GM12878 (cell line): Measurements from ENCODE around the gene ALDH1A3. TPM values are rescaled to one million over a fixed set of nuclear protein-coding genes. Genes with fewer than 3 reads are reported as not detected.

Source experiments
- ATAC-seq: fragments of 200-7000 bp; cut with Tn5 transposase; 3 replicates; pipeline ENCODE4 v1.9.1; 2020; ENCODE audit warnings: mild to moderate bottlenecking, moderate library complexity
- BruUV-seq: library from RNA; stranded (reverse); fragments of 400-500 nt; replicated peaks from 2 replicates; lab custom pipeline; 2021; lab: Mats Ljungman, UMichigan
- CTCF ChIA-PET: fragments of 300-600 bp; sonication (Branson Sonifier 250); formaldehyde crosslinking; extraction: SDS; loops from one replicate; lab custom pipeline; 2021; ENCODE audit warnings: inconsistent platforms; lab: Yijun Ruan, JAX
- POLR2A ChIA-PET: fragments of 350-600 bp; formaldehyde crosslinking; extraction: SDS; loops from one replicate; lab custom pipeline; 2021; ENCODE audit warnings: inconsistent platforms; lab: Charles Lee
- RAD21 ChIA-PET: fragments of 300-600 bp; sonication (Branson Sonifier 250); formaldehyde crosslinking; loops from one replicate; lab custom pipeline; 2023; ENCODE audit warnings: antibody characterized with exemption; ENCODE audit not compliant: unreplicated experiment; lab: Charles Lee
- SMC1A ChIA-PET: fragments of 300-600 bp; sonication (Branson Sonifier 250); formaldehyde crosslinking; loops from one replicate; lab custom pipeline; 2023; ENCODE audit not compliant: unreplicated experiment, uncharacterized antibody; lab: Charles Lee
- DNase-seq: peaks from one replicate; pipeline ENCODE4 v3.0.0-alpha.2; 2011; ENCODE audit warnings: low read depth, low spot score
- FAIRE-seq: peaks from 3 replicates; lab custom pipeline; 2011; peaks lifted over from hg19 to GRCh38; lab: Jason Lieb, UNC
- H2AFZ ChIP-seq: 2 replicates; pipeline ENCODE4 v1.6.0; 2011; ENCODE audit warnings: low read depth, low read length, control low read depth; ENCODE audit not compliant: control insufficient read depth
- H3K27ac ChIP-seq: 2 replicates; pipeline ENCODE4 v1.5.1; 2011; ENCODE audit warnings: control low read depth; ENCODE audit not compliant: control insufficient read depth, insufficient read depth
- H3K27me3 ChIP-seq, 2 experiments: replicated peaks in 1 of 2; 2 replicates each; pipeline versions ENCODE4 v1.6.0 to v1.6.1; 2011; ENCODE audit warnings: low read length in 1 of 2; ENCODE audit not compliant: control insufficient read depth in 2 of 2, insufficient read depth in 2 of 2
- H3K36me3 ChIP-seq, 2 experiments: 2 replicates each; pipeline ENCODE4 v1.5.1; 2011; ENCODE audit warnings: low read length in 1 of 2; ENCODE audit not compliant: control insufficient read depth in 2 of 2, insufficient read depth in 2 of 2
- H3K4me1 ChIP-seq: 2 replicates; pipeline ENCODE4 v1.6.1; 2011; ENCODE audit warnings: mild to moderate bottlenecking, low read length, moderate library complexity, mixed read lengths; ENCODE audit not compliant: control insufficient read depth, insufficient read depth
- H3K4me2 ChIP-seq: 2 replicates; pipeline ENCODE4 v1.6.0; 2011; ENCODE audit warnings: control low read depth; ENCODE audit not compliant: control insufficient read depth, insufficient read depth
- H3K4me3 ChIP-seq: fragments of 200-600 bp; sonication (generic); 2 replicates; pipeline ENCODE4 v1.5.1; 2016
- H3K79me2 ChIP-seq: 2 replicates; pipeline ENCODE4 v1.6.0; 2011; ENCODE audit warnings: low read length; ENCODE audit not compliant: control insufficient read depth, insufficient read depth
- H3K9ac ChIP-seq: 2 replicates; pipeline ENCODE4 v1.8.0; 2011; ENCODE audit warnings: low read length, control low read depth, mixed read lengths; ENCODE audit not compliant: control insufficient read depth, insufficient read depth
- H3K9me3 ChIP-seq: replicated peaks from 3 replicates; pipeline ENCODE4 v1.5.1; 2011; ENCODE audit warnings: mild to moderate bottlenecking, low read length; ENCODE audit not compliant: control insufficient read depth, insufficient read depth
- H4K20me1 ChIP-seq: 2 replicates; pipeline ENCODE4 v1.6.0; 2011; ENCODE audit not compliant: control insufficient read depth, insufficient read depth
- ATF3 ChIP-seq: IDR thresholded peaks from 2 replicates; pipeline ENCODE4 v1.6.1; 2011; ENCODE audit warnings: low read depth, mild to moderate bottlenecking, low read length, moderate library complexity, borderline replicate concordance; ENCODE audit errors: extremely low read depth
- BMI1 ChIP-seq: fragments of 450-650 bp; IDR thresholded peaks from 2 replicates; pipeline ENCODE4 v1.6.1; 2016; ENCODE audit warnings: mild to moderate bottlenecking, moderate library complexity, borderline replicate concordance
- ETV6 ChIP-seq, 2 experiments: fragments of 450-650 bp in 1 of 2; IDR thresholded peaks in 1 of 2; conservative IDR thresholded peaks in 1 of 2; 2 replicates each; pipeline ENCODE4 v1.6.1; 2014; ENCODE audit warnings: antibody characterized with exemption in 1 of 2, borderline replicate concordance in 1 of 2, low read depth in 1 of 2, mild to moderate bottlenecking in 1 of 2, moderate library complexity in 1 of 2
- FOXK2 ChIP-seq: fragments of 450-650 bp; IDR thresholded peaks from 2 replicates; pipeline ENCODE4 v1.6.1; 2017; ENCODE audit warnings: mild to moderate bottlenecking, moderate library complexity
- JUND ChIP-seq: IDR thresholded peaks from 2 replicates; pipeline ENCODE4 v1.6.1; 2012; ENCODE audit warnings: low read depth, mild to moderate bottlenecking, low read length, improper control_type of control experiment, moderate library complexity
- NFYA ChIP-seq: IDR thresholded peaks from 2 replicates; pipeline ENCODE4 v1.6.1; 2011; ENCODE audit warnings: low read depth, mild to moderate bottlenecking, low read length, improper control_type of control experiment, borderline replicate concordance
- SMAD1 ChIP-seq: fragments of 450-650 bp; IDR thresholded peaks from 2 replicates; pipeline ENCODE4 v1.6.1; 2018; ENCODE audit warnings: mild to moderate bottlenecking, low read depth; ENCODE audit not compliant: partially characterized antibody
- SP1 ChIP-seq: IDR thresholded peaks from one replicate; pipeline ENCODE4 v1.6.1; 2011; ENCODE audit warnings: low read depth, low read length
- SREBF1 ChIP-seq: IDR thresholded peaks from 2 replicates; pipeline ENCODE4 v1.6.1; 2012; ENCODE audit warnings: mild to moderate bottlenecking, low read length
- ZNF217 ChIP-seq: fragments of 450-650 bp; IDR thresholded peaks from 2 replicates; pipeline ENCODE4 v1.6.1; 2017; ENCODE audit warnings: antibody characterized with exemption, mild to moderate bottlenecking
- WGBS: methylation state at CpG from one replicate; pipeline ENCODE4 v1.1.6; 2016; ENCODE audit warnings: low lambda C conversion rate; ENCODE audit not compliant: insufficient replicate concordance, insufficient coverage; ENCODE audit errors: missing lambda C conversion rate; 5-methylcytosine and 5-hydroxymethylcytosine counted together
- in situ Hi-C: fragments of 300-500 bp; cut with MboI; formaldehyde crosslinking; loops from 9 replicates; pipeline ENCODE4 v1.14.3; 2018; ENCODE audit warnings: mixed read lengths
- intact Hi-C: fragments of 100-400 bp; cut with micrococcal nuclease; formaldehyde crosslinking; loops from one replicate; pipeline ENCODE4 v1.14.2; 2022; ENCODE audit not compliant: unreplicated experiment
- polyA plus RNA-seq, 11 experiments: library from polyadenylated mRNA; depleted of rRNA in 4 of 11; unstranded in 6 of 11; stranded (reverse) in 5 of 11; fragments of >200 nt; fragmentation: Nextera tagmentation in 4 of 11; fragmentation: Illumina TruSeq in 1 of 11; extraction: Ambion mirVana in 4 of 11; extraction: Trizol in 1 of 11; gene quantifications; 1 replicate in 1 of 11; 2 replicates in 10 of 11; pipeline versions ENCODE4 v1.2.1 to v1.2.3, GENCODE V29; 2011 to 2016; ENCODE audit warnings: inconsistent platforms in 2 of 11, missing spikeins in 2 of 11, low read depth in 1 of 11
- total RNA-seq, 4 experiments: library from RNA; depleted of rRNA in 3 of 4; stranded (reverse); fragments of >200 nt in 3 of 4; fragmentation: Illumina TruSeq in 1 of 4; extraction: Trizol in 1 of 4; gene quantifications; 2 replicates each; pipeline versions ENCODE4 v1.2.1 to v1.2.3, GENCODE V29; 2013 to 2021
- TF ChIP-seq, protein P1 (sequence below): fragments of 450-650 bp; IDR thresholded peaks from 2 replicates; pipeline ENCODE4 v1.6.1; 2017; ENCODE audit warnings: mild to moderate bottlenecking, moderate library complexity

Gene ALDH1A3
- total and polyA plus RNA-seq, 10 of the 15 experiments (the other 5 are each of a cell fraction or from before 2014, with no cell fraction given) = 0.06 to 0.69 (median 0.18) TPM

DNA sequence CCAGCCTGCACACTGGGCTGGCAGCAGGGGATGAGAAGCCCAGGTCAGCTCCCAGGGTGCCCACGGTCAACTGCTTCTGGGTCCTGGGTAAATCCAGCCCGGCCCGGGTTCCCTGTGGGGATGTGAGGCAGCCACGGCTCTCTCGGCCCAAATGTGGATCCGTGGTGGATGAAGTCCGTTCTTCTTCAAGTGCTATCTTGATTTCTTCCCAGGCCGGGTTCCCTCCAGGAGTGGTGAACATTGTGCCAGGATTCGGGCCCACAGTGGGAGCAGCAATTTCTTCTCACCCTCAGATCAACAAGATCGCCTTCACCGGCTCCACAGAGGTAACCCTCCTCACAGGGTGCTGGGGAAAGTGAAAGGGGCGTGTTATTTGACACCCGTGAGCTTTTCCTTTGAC, 16.1 kb downstream of the ALDH1A3 start:
- FAIRE-seq = no peak
- no peaks in the 10 kb centered on the region for H3K79me2 ChIP-seq
- RAD21 ChIA-PET = interaction anchor here (0.6 kb wide), 1 partner anchor 111 kb away, joined by 3 read pairs; no protein-coding TSS in a partner anchor

GRCh38 chr15:100897221-100898151, 17.9 kb downstream of the ALDH1A3 start:
- ATAC-seq (no peak), FAIRE-seq (no peak), DNase-seq (no peak)
- Histone ChIP-seq H3K4me2 (no peak overlapping the region), H3K9me3 (no peaks in the 10 kb centered on the region), H3K9ac (no peak overlapping the region), H3K27ac (no peak overlapping the region), H2AFZ (no peak overlapping the region), H3K79me2 (no peaks in the 10 kb centered on the region), H3K36me3 (no peaks in the 10 kb centered on the region), H3K4me1 (no peaks in the 10 kb centered on the region), H4K20me1 (no peaks in the 10 kb centered on the region), H3K27me3 (peaks cover 0 to 1% of the 10 kb centered on the region in 2 experiments; a peak in 1 of 4 replicates), H3K4me3 (no peak overlapping the region)
- RAD21 ChIA-PET = no interaction called here
- BruUV-seq = no TSS peak
- POLR2A ChIA-PET = no interaction called here
- in situ Hi-C loops = no loop called here
- intact Hi-C loops = no loop called here
- CTCF ChIA-PET = interaction anchor here (1.2 to 1.7 kb wide), 2 partner anchors 110 to 111 kb away, joined by 4 read pairs; no protein-coding TSS in a partner anchor
- WGBS = 68% methylated on average over 25 of the region's 26 CpGs
- SMC1A ChIA-PET = no interaction called here
- TF ChIP-seq, protein P1, sequence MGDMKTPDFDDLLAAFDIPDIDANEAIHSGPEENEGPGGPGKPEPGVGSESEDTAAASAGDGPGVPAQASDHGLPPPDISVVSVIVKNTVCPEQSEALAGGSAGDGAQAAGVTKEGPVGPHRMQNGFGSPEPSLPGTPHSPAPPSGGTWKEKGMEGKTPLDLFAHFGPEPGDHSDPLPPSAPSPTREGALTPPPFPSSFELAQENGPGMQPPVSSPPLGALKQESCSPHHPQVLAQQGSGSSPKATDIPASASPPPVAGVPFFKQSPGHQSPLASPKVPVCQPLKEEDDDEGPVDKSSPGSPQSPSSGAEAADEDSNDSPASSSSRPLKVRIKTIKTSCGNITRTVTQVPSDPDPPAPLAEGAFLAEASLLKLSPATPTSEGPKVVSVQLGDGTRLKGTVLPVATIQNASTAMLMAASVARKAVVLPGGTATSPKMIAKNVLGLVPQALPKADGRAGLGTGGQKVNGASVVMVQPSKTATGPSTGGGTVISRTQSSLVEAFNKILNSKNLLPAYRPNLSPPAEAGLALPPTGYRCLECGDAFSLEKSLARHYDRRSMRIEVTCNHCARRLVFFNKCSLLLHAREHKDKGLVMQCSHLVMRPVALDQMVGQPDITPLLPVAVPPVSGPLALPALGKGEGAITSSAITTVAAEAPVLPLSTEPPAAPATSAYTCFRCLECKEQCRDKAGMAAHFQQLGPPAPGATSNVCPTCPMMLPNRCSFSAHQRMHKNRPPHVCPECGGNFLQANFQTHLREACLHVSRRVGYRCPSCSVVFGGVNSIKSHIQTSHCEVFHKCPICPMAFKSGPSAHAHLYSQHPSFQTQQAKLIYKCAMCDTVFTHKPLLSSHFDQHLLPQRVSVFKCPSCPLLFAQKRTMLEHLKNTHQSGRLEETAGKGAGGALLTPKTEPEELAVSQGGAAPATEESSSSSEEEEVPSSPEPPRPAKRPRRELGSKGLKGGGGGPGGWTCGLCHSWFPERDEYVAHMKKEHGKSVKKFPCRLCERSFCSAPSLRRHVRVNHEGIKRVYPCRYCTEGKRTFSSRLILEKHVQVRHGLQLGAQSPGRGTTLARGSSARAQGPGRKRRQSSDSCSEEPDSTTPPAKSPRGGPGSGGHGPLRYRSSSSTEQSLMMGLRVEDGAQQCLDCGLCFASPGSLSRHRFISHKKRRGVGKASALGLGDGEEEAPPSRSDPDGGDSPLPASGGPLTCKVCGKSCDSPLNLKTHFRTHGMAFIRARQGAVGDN = no peak
- no peak for TF ChIP-seq ZNF217
- no peak for TF ChIP-seq FOXK2
- no peak for TF ChIP-seq SP1
- TF ChIP-seq BMI1 = no peak
- TF ChIP-seq JUND = no peak
- TF ChIP-seq NFYA = no peak
- no peak for TF ChIP-seq ATF3
- TF ChIP-seq SMAD1 = no peak
- TF ChIP-seq ETV6 (conservative IDR thresholded peaks at IDR 0.05 in 1 of 2, IDR thresholded peaks at IDR 0.05 in 1 of 2; ENCODE audit: borderline replicate concordance in 1 of 2, low read depth in 1 of 2) = no peak

More for the DNA sequence above, 16.1 kb downstream of the ALDH1A3 start:
- H3K9ac ChIP-seq = no peak overlapping the region
- DNase-seq (no peak), ATAC-seq (no peak)
- BruUV-seq = no TSS peak
- in situ Hi-C loops (no loop called here), intact Hi-C loops (no loop called here)
- H3K4me2 ChIP-seq = no peak overlapping the region
- ChIA-PET POLR2A (interaction anchor here (0.6 kb wide), 1 partner anchor 258 kb away, joined by 4 read pairs; no protein-coding TSS in a partner anchor), SMC1A (no interaction called here), CTCF (interaction anchor here (1.4 to 1.7 kb wide), 2 partner anchors 23 to 113 kb away, joined by 4 read pairs; partner anchors contain the start of gene LRRK1)
- no peak overlapping the region for H3K4me3 ChIP-seq
- no peak overlapping the region for H3K27ac ChIP-seq
- H3K4me1 ChIP-seq = no peaks in the 10 kb centered on the region
- no peak overlapping the region for H2AFZ ChIP-seq
- peaks cover 3 to 4% of the 10 kb centered on the region in 2 experiments; a peak in 3 of 4 replicates for H3K27me3 ChIP-seq
- 34% methylated on average over 13 of the region's 13 CpGs for WGBS
- TF ChIP-seq SREBF1 = no peak
- H3K36me3 ChIP-seq = no peaks in the 10 kb centered on the region
- no peaks in the 10 kb centered on the region for H3K9me3 ChIP-seq
- no peaks in the 10 kb centered on the region for H4K20me1 ChIP-seq
